NT2/D1 (cell line): ENCODE results near the gene C10orf71.

Source experiments
- DNase-seq: peaks from one replicate; pipeline ENCODE4 v3.0.0-alpha.2; 2011; ENCODE audit warnings: low read depth, low spot score
- H3K27me3 ChIP-seq: 2 replicates; pipeline ENCODE4 v1.6.0; 2011; ENCODE audit warnings: mild to moderate bottlenecking; ENCODE audit not compliant: insufficient read length, insufficient read depth
- H3K36me3 ChIP-seq: 2 replicates; pipeline ENCODE4 v1.6.1; 2011; ENCODE audit warnings: mild to moderate bottlenecking, low read length, mixed read lengths; ENCODE audit not compliant: insufficient read depth, insufficient read length
- H3K4me1 ChIP-seq: 2 replicates; pipeline ENCODE4 v1.5.1; 2011; ENCODE audit not compliant: insufficient read depth, insufficient read length
- H3K4me3 ChIP-seq: 2 replicates; pipeline ENCODE4 v1.5.1; 2011; ENCODE audit warnings: low read depth; ENCODE audit not compliant: insufficient read length
- H3K9ac ChIP-seq: 2 replicates; pipeline ENCODE4 v1.6.0; 2011; ENCODE audit warnings: low read depth; ENCODE audit not compliant: insufficient read length
- H3K9me3 ChIP-seq: 2 replicates; pipeline ENCODE4 v1.5.1; 2011; ENCODE audit warnings: mild to moderate bottlenecking, low read length; ENCODE audit not compliant: insufficient read depth
- SUZ12 ChIP-seq: IDR thresholded peaks from 2 replicates; pipeline ENCODE4 v1.6.1; 2011; ENCODE audit not compliant: insufficient read length, insufficient read depth; ENCODE audit errors: extremely low read depth
- YY1 ChIP-seq: IDR thresholded peaks from 2 replicates; pipeline ENCODE4 v1.6.1; 2011; ENCODE audit not compliant: insufficient read length, insufficient read depth
- ZNF274 ChIP-seq: IDR thresholded peaks from 2 replicates; pipeline ENCODE4 v1.6.1; 2011; ENCODE audit warnings: mild to moderate bottlenecking, low read depth, low read length

Gene C10orf71

DNA sequence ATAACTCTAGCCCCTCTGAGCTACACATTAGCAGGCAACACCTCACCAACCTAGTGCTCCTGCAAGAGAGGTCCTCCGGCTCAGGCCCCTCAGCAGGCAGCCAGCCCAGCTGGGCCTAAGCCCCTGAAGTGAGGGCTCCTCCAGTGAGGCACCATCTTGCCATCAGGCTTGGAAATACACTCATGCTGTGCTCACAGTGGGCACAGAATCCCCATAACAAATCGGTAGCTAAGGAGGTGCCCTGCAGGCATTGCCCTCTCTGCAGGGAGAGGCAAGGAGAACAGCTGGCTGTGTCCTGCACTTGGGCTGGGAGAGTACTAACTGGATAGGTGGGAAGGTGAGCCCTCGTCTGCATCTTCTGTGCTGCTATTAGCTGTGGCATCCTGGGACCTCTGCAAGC, 3.7 kb upstream of the C10orf71 start:
- no peak overlapping the region for H3K9ac ChIP-seq
- H3K4me1 ChIP-seq = peaks cover 4% of the 10 kb centered on the region
- H3K27me3 ChIP-seq = no peaks in the 10 kb centered on the region
- no peaks in the 10 kb centered on the region for H3K36me3 ChIP-seq
- no peak for DNase-seq
- no peaks in the 10 kb centered on the region for H3K9me3 ChIP-seq
- TF ChIP-seq ZNF274 = no peak
- TF ChIP-seq YY1 = no peak
- no peak for TF ChIP-seq SUZ12
- H3K4me3 ChIP-seq = no peak overlapping the region

DNA sequence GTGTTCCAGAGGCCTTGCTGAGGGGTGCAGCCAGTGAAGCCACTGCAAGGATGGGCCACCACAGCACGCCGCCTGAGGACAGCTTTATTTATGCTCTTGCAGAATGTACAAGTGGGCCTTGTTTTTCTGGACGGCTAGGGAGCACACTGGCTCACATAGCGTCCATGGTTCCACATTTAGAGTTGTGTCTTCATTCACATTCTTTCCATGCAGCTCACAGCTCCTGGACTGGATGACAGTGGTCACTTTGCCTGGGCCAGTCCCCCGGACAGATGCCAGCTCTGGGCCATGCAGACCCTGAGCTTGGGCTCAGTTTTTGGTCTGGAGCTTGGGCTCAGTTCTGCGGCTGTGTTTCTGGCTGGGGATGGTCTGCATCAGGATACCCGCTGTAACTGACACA, 2.6 kb upstream of the C10orf71 start:
- Histone ChIP-seq H3K27me3 (no peaks in the 10 kb centered on the region), H3K4me3 (no peak overlapping the region), H3K4me1 (peaks cover 4% of the 10 kb centered on the region), H3K9ac (no peak overlapping the region), H3K36me3 (no peaks in the 10 kb centered on the region), H3K9me3 (no peaks in the 10 kb centered on the region)
- DNase-seq = no peak
- no peak for TF ChIP-seq SUZ12
- TF ChIP-seq ZNF274 = no peak
- no peak for TF ChIP-seq YY1

DNA sequence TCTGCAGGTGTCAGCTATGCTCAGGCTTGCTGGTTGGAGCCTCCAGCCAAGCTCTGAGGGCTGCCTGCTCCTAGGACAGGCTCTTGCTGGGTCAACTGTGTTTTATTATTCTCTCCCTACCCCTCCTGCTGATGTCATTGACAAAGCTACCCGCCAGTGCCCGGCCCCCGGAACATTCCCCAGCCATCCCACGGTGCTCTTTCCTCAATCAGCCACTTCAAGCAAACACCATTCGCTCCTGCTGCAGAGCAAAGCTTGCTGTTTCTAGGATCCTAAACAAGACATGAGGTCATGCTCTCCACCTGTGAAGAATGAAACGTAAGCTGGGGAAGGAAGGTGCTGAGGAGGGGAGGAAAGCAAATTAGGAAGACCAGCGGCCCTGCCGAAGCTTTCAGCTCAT, 2.1 kb upstream of the C10orf71 start:
- DNase-seq = no peak
- Histone ChIP-seq H3K4me3 (no peak overlapping the region), H3K9me3 (no peaks in the 10 kb centered on the region), H3K36me3 (no peaks in the 10 kb centered on the region), H3K4me1 (peaks cover 5% of the 10 kb centered on the region), H3K27me3 (no peaks in the 10 kb centered on the region), H3K9ac (no peak overlapping the region)
- TF ChIP-seq SUZ12 (no peak), ZNF274 (no peak), YY1 (no peak)

DNA sequence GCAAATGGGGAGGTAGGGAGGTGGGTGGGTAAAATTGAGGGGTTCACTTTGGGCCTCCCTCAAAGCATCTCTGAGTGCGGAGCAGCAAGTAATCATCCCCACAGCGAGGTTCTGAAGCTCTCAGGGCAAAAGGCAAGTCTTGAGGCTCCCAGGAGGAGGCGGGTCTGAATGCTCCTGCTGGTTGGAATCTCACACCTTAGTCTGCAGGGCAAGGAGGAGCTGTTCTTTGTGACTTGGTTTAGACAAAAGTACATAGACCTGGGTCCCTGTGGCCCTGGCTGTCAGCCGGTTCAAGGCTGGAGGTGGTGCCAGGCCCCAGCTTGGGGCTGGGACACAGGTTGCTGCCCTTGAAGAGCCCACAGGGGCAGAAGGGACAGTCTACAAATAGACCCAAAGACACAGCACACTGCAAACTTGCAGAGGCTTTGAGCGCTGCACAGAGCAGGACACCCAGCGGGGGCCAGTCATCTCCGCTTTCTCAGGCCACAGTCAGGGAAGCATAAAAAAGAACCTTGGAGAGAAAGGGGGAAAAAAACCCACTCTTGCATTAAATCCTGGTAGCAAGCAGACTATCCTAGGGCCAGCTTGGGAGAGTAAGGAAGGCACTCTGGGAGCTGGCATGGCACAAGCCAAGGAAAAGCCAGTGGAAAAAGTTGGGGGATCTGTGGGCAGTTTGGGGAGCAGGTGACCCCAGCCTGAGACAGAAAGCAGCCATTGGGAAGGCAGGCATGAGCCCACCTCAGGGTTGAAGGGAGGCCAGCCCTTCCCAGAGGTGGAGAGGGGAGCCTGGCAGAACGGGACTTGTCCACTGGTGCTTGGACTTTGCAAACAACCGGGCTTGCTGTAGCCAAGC, 926 bp upstream of the C10orf71 start:
- no peak for TF ChIP-seq YY1
- no peak for TF ChIP-seq SUZ12
- no peaks in the 10 kb centered on the region for H3K36me3 ChIP-seq
- peaks cover 7% of the 10 kb centered on the region for H3K4me1 ChIP-seq
- peaks cover 3% of the 10 kb centered on the region for H3K27me3 ChIP-seq
- H3K4me3 ChIP-seq = no peak overlapping the region
- no peak overlapping the region for H3K9ac ChIP-seq
- no peaks in the 10 kb centered on the region for H3K9me3 ChIP-seq
- no peak for DNase-seq

DNA sequence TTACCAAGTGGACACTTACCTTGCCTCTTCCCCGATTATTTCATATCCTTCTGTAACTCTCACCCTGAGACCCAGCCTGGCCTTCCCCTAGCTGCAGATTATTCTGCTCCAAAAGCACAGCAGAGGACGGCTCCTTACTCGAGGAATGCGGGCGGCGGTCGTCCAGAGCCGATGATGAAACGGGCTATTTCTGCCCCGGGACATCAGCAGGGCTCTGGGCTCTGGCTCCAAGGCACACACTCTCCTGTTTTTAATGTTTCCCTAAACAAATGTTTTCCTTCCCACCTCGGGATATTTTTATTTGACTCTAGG, 343 bp upstream of the C10orf71 start:
- H3K4me1 ChIP-seq = peaks cover 10% of the 10 kb centered on the region
- no peak for TF ChIP-seq SUZ12
- TF ChIP-seq YY1 = no peak
- TF ChIP-seq ZNF274 = no peak
- H3K27me3 ChIP-seq = peaks cover 3% of the 10 kb centered on the region
- H3K36me3 ChIP-seq = no peaks in the 10 kb centered on the region
- H3K9me3 ChIP-seq = no peaks in the 10 kb centered on the region
- H3K9ac ChIP-seq = no peak overlapping the region
- no peak for DNase-seq
- H3K4me3 ChIP-seq = no peak overlapping the region

DNA sequence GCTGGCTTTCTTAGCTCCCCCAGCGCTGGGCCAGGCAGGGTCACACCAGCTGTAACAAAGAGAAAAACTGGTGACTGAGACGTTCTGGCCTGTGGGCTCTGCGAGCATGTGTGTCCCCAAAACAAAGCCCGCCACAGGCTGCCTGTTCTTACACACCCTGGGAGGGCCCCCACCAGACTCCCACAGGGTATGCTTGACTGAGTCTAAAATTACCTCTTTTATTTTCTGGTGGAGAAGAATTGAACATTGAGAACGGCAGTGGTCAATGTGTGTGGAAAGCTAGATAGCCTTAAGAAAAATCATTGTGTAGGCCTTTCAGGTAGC, 808 bp downstream of the C10orf71 start:
- H3K9ac ChIP-seq = no peak overlapping the region
- H3K27me3 ChIP-seq = peaks cover 3% of the 10 kb centered on the region
- H3K4me3 ChIP-seq = no peak overlapping the region
- H3K9me3 ChIP-seq = no peaks in the 10 kb centered on the region
- no peak for DNase-seq
- H3K36me3 ChIP-seq = no peaks in the 10 kb centered on the region
- no peak for TF ChIP-seq ZNF274
- no peak for TF ChIP-seq SUZ12
- no peak for TF ChIP-seq YY1
- peaks cover 12% of the 10 kb centered on the region for H3K4me1 ChIP-seq

DNA sequence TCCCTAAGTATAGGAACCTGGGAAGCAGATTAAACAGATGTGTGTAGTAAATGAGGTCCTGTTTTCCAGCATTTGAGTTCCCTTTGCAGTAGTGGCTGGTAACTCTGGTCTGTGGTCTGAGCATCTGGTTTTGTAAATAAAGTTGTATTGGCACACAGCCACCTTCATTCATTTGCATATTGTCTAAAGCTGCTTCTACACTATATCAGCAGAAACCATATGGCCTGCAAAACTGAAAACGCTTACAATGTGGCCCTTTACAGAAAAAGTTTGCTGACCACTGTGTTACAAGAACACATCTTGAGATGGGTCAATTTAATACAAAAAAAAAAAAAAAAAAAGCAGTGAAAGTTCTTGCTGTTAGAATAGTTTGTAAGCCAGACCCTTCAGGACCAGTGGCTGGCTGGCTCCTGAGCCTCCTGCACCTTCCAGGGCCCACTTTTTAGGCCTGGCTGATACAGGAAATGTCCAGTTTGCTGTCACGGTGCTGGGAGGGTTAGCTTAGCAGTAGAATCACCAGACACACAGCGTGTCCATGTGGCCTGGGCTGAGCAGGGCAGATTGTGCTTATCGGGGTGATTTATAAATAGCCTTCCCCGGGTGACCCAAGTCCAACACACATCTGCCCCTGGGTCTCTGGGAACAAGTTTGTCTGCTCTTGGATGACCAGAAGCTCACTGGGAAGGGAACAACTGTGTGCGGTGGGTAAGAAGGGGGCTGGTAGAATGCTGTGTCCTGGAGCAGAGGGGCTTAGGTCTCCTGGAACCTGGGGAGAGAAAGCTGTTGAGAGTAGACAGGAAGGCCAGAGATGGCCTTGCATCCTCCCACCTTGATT, 1.4 kb downstream of the C10orf71 start:
- Histone ChIP-seq H3K4me1 (peaks cover 12% of the 10 kb centered on the region), H3K27me3 (peaks cover 3% of the 10 kb centered on the region), H3K36me3 (no peaks in the 10 kb centered on the region), H3K4me3 (no peak overlapping the region), H3K9ac (no peak overlapping the region), H3K9me3 (no peaks in the 10 kb centered on the region)
- no peak for TF ChIP-seq SUZ12
- TF ChIP-seq YY1 = no peak
- no peak for TF ChIP-seq ZNF274
- DNase-seq = no peak

DNA sequence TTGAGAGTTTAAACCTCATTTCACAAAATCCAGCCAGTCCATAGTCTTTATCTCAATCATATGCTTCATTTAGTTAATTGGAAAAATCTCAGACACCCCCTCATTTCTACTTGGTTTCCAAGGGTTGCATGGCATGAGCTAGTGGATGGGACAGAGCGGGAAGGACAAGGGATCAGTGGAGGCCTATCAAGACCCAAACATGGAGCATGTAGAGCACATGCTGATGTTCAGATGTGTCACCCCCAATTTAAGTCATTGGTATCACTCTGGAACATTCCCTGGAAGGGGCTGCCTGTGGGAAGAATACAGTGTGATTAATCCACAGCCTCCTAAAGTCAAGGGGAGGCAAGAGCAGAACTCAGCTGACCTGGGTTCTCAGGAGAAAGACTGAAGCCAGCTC, 2.3 kb downstream of the C10orf71 start:
- no peak for DNase-seq
- no peak overlapping the region for H3K4me3 ChIP-seq

More for the DNA sequence above, 2.3 kb downstream of the C10orf71 start:
- Histone ChIP-seq H3K4me1 (peaks cover 12% of the 10 kb centered on the region), H3K9ac (no peak overlapping the region), H3K9me3 (no peaks in the 10 kb centered on the region), H3K27me3 (peaks cover 3% of the 10 kb centered on the region), H3K36me3 (no peaks in the 10 kb centered on the region)
- TF ChIP-seq YY1 = no peak
- TF ChIP-seq ZNF274 = no peak
- TF ChIP-seq SUZ12 = no peak
